ENCODE results near the gene GAS2L2.
"Not testable (repeated sequence)": the region's sequence is repeated elsewhere in the genome, so short reads cannot be mapped to it uniquely, and the experiment has no call there.

GAS2L2 gene

GRCh38 chr17:35713069-35713728 lies 39.8 kb downstream of the GAS2L2 start:
- peak; percentile 57 for DNase-seq (ENCODE audit: extremely low read depth, low read depth)
- H3K4me3 ChIP-seq (replicated peaks; ENCODE audit: low read depth, low read length): no peak overlapping the region

GRCh38 chr17:35710950-35711349 lies 42.1 kb downstream of the GAS2L2 start:
- no peak for TF ChIP-seq CTCF (IDR thresholded peaks at IDR 0.05; ENCODE audit: low read depth, low read length, missing control alignments)
- no peak overlapping the region for H3K4me3 ChIP-seq (replicated peaks; ENCODE audit: low read depth, low read length)
- no peak for DNase-seq (ENCODE audit: extremely low read depth, low read depth)

More at GRCh38 chr17:35713069-35713728, 39.8 kb downstream of the GAS2L2 start:
- TF ChIP-seq CTCF (IDR thresholded peaks at IDR 0.05; ENCODE audit: low read depth, low read length, missing control alignments): no peak

- DNase-seq (ENCODE audit: extremely low read depth, low read depth): no peak
- TF ChIP-seq CTCF (IDR thresholded peaks at IDR 0.05; ENCODE audit: low read depth, low read length, missing control alignments): no peak
- H3K4me3 ChIP-seq (replicated peaks; ENCODE audit: low read depth, low read length): no peak overlapping the region
Observed at GRCh38 chr17:35709874-35710273, 43.2 kb downstream of the GAS2L2 start.

- H3K4me3 ChIP-seq (replicated peaks; ENCODE audit: low read depth, low read length): no peak overlapping the region
- DNase-seq (ENCODE audit: extremely low read depth, low read depth): no peak
- no peak for TF ChIP-seq CTCF (IDR thresholded peaks at IDR 0.05; ENCODE audit: low read depth, low read length, missing control alignments)
Observed at GRCh38 chr17:35708951-35709350, 44.1 kb downstream of the GAS2L2 start.

GRCh38 chr17:35708149-35708548 lies 44.9 kb downstream of the GAS2L2 start:
- no peak for TF ChIP-seq CTCF (IDR thresholded peaks at IDR 0.05; ENCODE audit: low read depth, low read length, missing control alignments)
- no peak overlapping the region for H3K4me3 ChIP-seq (replicated peaks; ENCODE audit: low read depth, low read length)
- no peak for DNase-seq (ENCODE audit: extremely low read depth, low read depth)

- no peak for TF ChIP-seq CTCF (IDR thresholded peaks at IDR 0.05; ENCODE audit: low read depth, low read length, missing control alignments)
- H3K4me3 ChIP-seq (replicated peaks; ENCODE audit: low read depth, low read length): no peak overlapping the region
- DNase-seq (ENCODE audit: extremely low read depth, low read depth): no peak
Observed at GRCh38 chr17:35705705-35706104, 47.3 kb downstream of the GAS2L2 start.

GRCh38 chr17:35705230-35705629 lies 47.8 kb downstream of the GAS2L2 start:
- TF ChIP-seq CTCF (IDR thresholded peaks at IDR 0.05; ENCODE audit: low read depth, low read length, missing control alignments): no peak
- DNase-seq (ENCODE audit: extremely low read depth, low read depth): no peak
- no peak overlapping the region for H3K4me3 ChIP-seq (replicated peaks; ENCODE audit: low read depth, low read length)

- not testable (repeated sequence) for DNase-seq (ENCODE audit: extremely low read depth, low read depth)
Observed at GRCh38 chr17:35703308-35703707, 49.7 kb downstream of the GAS2L2 start.

More at GRCh38 chr17:35703308-35703707, 49.7 kb downstream of the GAS2L2 start:
- not testable (repeated sequence) for H3K4me3 ChIP-seq (replicated peaks; ENCODE audit: low read depth, low read length)

All from HFF-Myc (cell line).